ENCODE results near the gene CAMTA2.
A peak's percentile ranks its signal among the peaks of the same experiment; 100 is the strongest.

Gene CAMTA2

GRCh38 chr17:4968486-4969046, 18.9 kb downstream of the CAMTA2 start:
- DNase-seq = no peak

- DNase-seq = no peak
These were observed 19.7 kb downstream of the CAMTA2 start, which contains the start of gene SPAG7 for GRCh38 chr17:4967539-4968485. SPAG7 (minus strand) TSS chr17:4967817; CDS start chr17:4967804, 13 bp downstream.

GRCh38 chr17:4966844-4967538, 20.5 kb downstream of the CAMTA2 start:
- DNase-seq = peak; percentile 55

- DNase-seq = no peak
These were observed 22.0 kb downstream of the CAMTA2 start for GRCh38 chr17:4965311-4965986.

GRCh38 chr17:4960279-4960922, 27.1 kb downstream of the CAMTA2 start:
- DNase-seq = no peak

GRCh38 chr17:4959261-4959965, 28.1 kb downstream of the CAMTA2 start:
- DNase-seq = no peak

- DNase-seq = no peak
These were observed 29.4 kb downstream of the CAMTA2 start for GRCh38 chr17:4958102-4958501.

- no peak for DNase-seq
These were observed 30.9 kb downstream of the CAMTA2 start for GRCh38 chr17:4956493-4957061.

- no peak for DNase-seq
These were observed 32.4 kb downstream of the CAMTA2 start for GRCh38 chr17:4955091-4955490.

- DNase-seq = no peak
These were observed 34.0 kb downstream of the CAMTA2 start for GRCh38 chr17:4953451-4953961.

GRCh38 chr17:4951486-4951885, 36.0 kb downstream of the CAMTA2 start:
- no peak for DNase-seq

- DNase-seq = no peak
These were observed 36.7 kb downstream of the CAMTA2 start, which contains the start of gene ENO3 for GRCh38 chr17:4950746-4951204. ENO3 (plus strand) TSS chr17:4951119; CDS start chr17:4951830, 711 bp downstream.

GRCh38 chr17:4950075-4950745, 37.3 kb downstream of the CAMTA2 start:
- no peak for DNase-seq

GRCh38 chr17:4949321-4950074, 38.0 kb downstream of the CAMTA2 start:
- no peak for DNase-seq

GRCh38 chr17:4948931-4949320, 38.5 kb downstream of the CAMTA2 start:
- no peak for DNase-seq

- DNase-seq = no peak
These were observed 39.1 kb downstream of the CAMTA2 start, which contains the start of gene PFN1 for GRCh38 chr17:4948166-4948930. PFN1 (minus strand) TSS chr17:4948530; CDS start chr17:4948394, 136 bp downstream.

- DNase-seq = no peak
These were observed 39.9 kb downstream of the CAMTA2 start for GRCh38 chr17:4947411-4948165.

- DNase-seq = no peak
These were observed 40.5 kb downstream of the CAMTA2 start for GRCh38 chr17:4947010-4947410.
